AG10803 (cell line): Measurements from ENCODE around the gene RHOXF1.
"Not testable (repeated sequence)": the region's sequence is repeated elsewhere in the genome, so short reads cannot be mapped to it uniquely, and the experiment has no call there.

Source experiments
- DNase-seq: peaks from one replicate; pipeline ENCODE4 v3.0.0; 2010; ENCODE audit warnings: low read depth
- H3K4me3 ChIP-seq: 2 replicates; pipeline ENCODE4 v1.5.1; 2011; ENCODE audit warnings: mild to moderate bottlenecking, low read length, control low read depth
- TF ChIP-seq, protein P1 (sequence below): conservative IDR thresholded peaks from 2 replicates; pipeline ENCODE4 v1.5.1; 2011; ENCODE audit warnings: mild to moderate bottlenecking, low read length, control low read depth, inconsistent platforms

Gene RHOXF1

DNA sequence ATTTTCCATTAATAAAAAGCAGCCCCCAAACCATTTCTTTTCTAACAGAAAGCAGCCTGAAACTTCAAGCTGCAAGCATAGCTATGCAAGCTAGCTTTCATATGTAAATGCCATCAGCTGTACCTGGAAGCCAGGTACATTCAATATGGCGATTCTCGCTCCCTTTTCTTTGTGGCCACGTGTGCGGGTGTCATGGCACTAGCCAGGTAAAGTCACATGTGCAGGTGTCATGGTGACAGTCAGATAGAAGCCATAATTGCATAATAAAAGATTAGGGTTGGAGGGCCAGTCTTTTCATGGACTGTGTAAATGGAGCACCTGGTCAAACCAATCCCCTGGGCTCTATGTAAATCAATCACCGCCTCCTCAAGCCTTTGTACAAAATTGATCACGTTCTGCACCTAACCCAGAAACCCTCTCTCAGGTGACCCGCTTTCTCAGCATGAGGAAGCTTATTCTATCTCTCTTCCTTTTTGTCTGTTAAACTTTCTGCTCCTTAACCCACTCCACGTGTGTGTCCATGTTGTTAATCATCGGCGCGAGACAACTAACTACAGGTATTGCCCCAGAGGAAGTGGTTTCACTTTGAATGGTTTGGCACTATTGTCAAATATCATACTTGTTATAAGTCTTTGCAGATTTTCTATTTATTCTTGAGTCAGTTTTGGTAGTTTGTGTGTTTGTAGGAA, 24.7 kb upstream of the RHOXF1 start:
- TF ChIP-seq, protein P1, sequence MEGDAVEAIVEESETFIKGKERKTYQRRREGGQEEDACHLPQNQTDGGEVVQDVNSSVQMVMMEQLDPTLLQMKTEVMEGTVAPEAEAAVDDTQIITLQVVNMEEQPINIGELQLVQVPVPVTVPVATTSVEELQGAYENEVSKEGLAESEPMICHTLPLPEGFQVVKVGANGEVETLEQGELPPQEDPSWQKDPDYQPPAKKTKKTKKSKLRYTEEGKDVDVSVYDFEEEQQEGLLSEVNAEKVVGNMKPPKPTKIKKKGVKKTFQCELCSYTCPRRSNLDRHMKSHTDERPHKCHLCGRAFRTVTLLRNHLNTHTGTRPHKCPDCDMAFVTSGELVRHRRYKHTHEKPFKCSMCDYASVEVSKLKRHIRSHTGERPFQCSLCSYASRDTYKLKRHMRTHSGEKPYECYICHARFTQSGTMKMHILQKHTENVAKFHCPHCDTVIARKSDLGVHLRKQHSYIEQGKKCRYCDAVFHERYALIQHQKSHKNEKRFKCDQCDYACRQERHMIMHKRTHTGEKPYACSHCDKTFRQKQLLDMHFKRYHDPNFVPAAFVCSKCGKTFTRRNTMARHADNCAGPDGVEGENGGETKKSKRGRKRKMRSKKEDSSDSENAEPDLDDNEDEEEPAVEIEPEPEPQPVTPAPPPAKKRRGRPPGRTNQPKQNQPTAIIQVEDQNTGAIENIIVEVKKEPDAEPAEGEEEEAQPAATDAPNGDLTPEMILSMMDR: no peak
- no peak for DNase-seq
- no peak overlapping the region for H3K4me3 ChIP-seq

DNA sequence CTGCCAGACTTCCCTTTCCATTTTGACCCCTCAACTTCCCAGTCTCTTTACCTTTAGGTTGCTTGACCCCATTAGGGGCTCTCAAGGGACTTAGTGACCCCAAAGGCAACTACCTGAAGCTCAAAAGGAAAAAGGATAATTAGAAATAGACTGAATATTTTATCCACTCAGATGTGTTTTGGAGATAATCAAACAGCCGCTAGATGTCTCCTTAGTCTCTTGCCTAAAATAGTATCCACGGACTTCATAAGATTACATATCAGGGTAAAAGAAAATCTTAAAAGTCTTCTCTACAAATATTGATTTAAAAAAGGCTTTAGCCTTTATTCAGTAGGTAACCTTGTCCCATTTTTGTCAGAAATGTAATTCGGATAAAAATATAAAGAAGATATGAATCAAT, 21.7 kb upstream of the RHOXF1 start:
- no peak overlapping the region for H3K4me3 ChIP-seq
- no peak for DNase-seq
- TF ChIP-seq, protein P1: 0 out of 2 replicates have a peak, but pooled peaks have one; percentile 10

- TF ChIP-seq, protein P1: no peak
- H3K4me3 ChIP-seq: no peak overlapping the region
- DNase-seq: no peak
Observed at GRCh38 chrX:120136840-120137239, 21.1 kb upstream of the RHOXF1 start.

DNA sequence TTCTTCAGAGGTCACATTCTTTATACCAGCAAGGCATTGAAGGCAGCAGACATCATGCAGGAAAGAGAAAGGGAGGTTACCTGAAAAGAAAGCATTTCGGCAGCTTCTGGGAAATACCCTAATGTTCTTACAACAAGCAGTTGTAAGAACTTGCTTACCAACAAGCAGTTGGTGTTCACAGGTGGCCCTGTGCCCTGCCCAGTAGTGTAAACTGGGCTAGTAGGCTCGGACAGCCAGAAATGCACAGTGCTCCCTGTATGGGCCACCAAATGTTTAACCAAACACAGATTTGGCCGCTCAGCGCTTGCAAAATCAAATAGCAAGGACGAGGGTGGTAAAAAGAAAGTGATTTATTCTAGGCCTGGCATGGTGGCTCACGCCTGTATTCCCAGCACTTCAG, 20.4 kb upstream of the RHOXF1 start:
- TF ChIP-seq, protein P1: no peak

GRCh38 chrX:120128306-120128846, 12.7 kb upstream of the RHOXF1 start:
- not testable (repeated sequence) for DNase-seq

More for the DNA sequence above, 20.4 kb upstream of the RHOXF1 start:
- H3K4me3 ChIP-seq: no peak overlapping the region
- DNase-seq: no peak

GRCh38 chrX:120125444-120125843, 9.7 kb upstream of the RHOXF1 start:
- TF ChIP-seq, protein P1: no peak
- H3K4me3 ChIP-seq: no peak overlapping the region
- DNase-seq: no peak

More at GRCh38 chrX:120128306-120128846, 12.7 kb upstream of the RHOXF1 start:
- not testable (repeated sequence) for H3K4me3 ChIP-seq

DNA sequence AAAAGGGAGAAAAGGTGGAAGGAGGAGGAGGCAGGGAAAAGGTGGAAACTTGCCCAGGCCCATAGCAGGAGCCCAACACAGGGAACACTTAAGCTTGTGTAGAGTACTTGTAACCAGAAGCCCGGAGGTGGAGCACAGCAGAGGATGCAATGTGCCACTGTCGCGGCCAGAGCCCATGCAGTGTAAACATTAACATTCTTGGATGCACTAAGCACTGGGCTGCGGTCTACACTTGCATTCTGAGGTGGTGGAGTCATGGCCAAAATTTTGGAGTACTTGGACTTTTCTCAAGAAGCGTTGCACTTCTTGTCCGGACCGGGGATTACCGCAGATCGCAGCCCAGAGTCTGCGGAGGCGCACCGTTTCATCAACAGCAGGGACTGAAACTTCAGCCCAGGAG, 4.5 kb upstream of the RHOXF1 start:
- TF ChIP-seq, protein P1: no peak
- no peak for DNase-seq
- no peak overlapping the region for H3K4me3 ChIP-seq
